NB4 (cell line): Measurements from ENCODE around the gene ZNF225.

Experiments
- MYC ChIP-seq: IDR thresholded peaks from 2 replicates; pipeline ENCODE4 v1.6.1; 2011; ENCODE audit warnings: low read depth, low read length
- POLR2A ChIP-seq: IDR thresholded peaks from 2 replicates; pipeline ENCODE4 v1.6.1; 2011; ENCODE audit warnings: mild to moderate bottlenecking; ENCODE audit not compliant: insufficient read length; ENCODE audit errors: extremely low read depth
- TF ChIP-seq, protein P1 (sequence below): IDR thresholded peaks from 2 replicates; pipeline ENCODE4 v1.6.1; 2011; ENCODE audit warnings: low read depth, low read length
- TF ChIP-seq, protein P2 (sequence below): IDR thresholded peaks from one replicate; pipeline ENCODE4 v1.5.1; 2012; ENCODE audit warnings: low read depth, low read length

DNA sequence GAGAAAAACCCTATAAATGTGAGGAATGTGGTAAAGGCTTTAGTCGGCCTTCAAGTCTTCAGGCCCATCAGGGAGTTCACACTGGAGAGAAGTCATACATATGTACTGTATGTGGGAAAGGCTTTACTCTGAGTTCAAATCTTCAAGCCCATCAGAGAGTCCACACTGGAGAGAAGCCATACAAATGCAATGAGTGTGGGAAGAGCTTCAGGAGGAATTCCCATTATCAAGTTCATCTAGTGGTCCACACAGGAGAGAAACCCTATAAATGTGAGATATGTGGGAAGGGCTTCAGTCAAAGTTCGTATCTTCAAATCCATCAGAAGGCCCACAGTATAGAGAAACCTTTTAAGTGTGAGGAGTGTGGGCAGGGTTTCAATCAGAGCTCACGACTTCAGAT lies 63.4 kb downstream of the ZNF225 start:
- TF ChIP-seq, protein P1, sequence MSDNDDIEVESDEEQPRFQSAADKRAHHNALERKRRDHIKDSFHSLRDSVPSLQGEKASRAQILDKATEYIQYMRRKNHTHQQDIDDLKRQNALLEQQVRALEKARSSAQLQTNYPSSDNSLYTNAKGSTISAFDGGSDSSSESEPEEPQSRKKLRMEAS = no peak
- TF ChIP-seq, protein P2, sequence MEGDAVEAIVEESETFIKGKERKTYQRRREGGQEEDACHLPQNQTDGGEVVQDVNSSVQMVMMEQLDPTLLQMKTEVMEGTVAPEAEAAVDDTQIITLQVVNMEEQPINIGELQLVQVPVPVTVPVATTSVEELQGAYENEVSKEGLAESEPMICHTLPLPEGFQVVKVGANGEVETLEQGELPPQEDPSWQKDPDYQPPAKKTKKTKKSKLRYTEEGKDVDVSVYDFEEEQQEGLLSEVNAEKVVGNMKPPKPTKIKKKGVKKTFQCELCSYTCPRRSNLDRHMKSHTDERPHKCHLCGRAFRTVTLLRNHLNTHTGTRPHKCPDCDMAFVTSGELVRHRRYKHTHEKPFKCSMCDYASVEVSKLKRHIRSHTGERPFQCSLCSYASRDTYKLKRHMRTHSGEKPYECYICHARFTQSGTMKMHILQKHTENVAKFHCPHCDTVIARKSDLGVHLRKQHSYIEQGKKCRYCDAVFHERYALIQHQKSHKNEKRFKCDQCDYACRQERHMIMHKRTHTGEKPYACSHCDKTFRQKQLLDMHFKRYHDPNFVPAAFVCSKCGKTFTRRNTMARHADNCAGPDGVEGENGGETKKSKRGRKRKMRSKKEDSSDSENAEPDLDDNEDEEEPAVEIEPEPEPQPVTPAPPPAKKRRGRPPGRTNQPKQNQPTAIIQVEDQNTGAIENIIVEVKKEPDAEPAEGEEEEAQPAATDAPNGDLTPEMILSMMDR = no peak
- no peak for TF ChIP-seq POLR2A
- TF ChIP-seq MYC = no peak
